ENCODE data around the gene MAN1B1.

DNA sequence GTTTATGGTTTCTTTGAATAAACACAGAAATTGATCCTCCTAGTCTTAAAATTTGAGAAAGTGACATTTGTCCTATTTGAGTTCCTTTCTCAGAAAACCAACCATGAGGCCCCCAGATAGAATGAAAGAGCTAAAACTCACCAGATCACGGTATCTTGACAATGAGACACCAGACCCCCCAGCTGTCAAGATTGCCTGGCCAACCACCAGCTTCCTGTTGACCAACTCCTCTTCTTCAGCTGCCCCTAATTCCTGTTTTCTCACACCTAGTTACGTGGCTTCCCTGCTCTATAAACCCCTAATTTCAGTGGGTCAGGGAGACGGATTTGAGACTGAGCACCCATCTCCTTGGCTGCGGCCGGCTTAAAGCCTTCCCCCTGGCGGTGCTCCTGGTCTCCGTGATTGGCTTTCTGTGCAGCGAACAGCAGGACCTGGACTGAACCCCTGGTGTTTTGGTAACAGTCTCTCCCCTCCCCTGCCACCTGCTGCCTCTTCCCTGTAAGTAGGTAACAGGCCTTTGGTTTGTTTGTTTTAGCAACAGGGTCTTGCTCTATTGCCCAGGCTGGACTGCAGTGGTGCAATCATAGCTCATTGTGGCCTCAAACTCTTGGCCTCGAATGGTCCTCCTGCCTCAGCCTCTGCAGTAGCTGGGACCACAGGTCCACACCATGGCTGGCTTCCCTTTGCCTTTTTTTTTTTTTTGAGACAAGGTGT lies 28.1 kb upstream of the MAN1B1 start:
- TF ChIP-seq, protein P1, sequence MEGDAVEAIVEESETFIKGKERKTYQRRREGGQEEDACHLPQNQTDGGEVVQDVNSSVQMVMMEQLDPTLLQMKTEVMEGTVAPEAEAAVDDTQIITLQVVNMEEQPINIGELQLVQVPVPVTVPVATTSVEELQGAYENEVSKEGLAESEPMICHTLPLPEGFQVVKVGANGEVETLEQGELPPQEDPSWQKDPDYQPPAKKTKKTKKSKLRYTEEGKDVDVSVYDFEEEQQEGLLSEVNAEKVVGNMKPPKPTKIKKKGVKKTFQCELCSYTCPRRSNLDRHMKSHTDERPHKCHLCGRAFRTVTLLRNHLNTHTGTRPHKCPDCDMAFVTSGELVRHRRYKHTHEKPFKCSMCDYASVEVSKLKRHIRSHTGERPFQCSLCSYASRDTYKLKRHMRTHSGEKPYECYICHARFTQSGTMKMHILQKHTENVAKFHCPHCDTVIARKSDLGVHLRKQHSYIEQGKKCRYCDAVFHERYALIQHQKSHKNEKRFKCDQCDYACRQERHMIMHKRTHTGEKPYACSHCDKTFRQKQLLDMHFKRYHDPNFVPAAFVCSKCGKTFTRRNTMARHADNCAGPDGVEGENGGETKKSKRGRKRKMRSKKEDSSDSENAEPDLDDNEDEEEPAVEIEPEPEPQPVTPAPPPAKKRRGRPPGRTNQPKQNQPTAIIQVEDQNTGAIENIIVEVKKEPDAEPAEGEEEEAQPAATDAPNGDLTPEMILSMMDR (conservative IDR thresholded peaks at IDR 0.05), result no peak
- no peak for TF ChIP-seq ZFX (IDR thresholded peaks at IDR 0.05)

Data from C4-2B (cell line).